NOMO-1 treated with dmso at 0.1 percent for 144 hours (cell line): ENCODE data around the gene PIP5K1C.

Source experiments
- DNase-seq: peaks from one replicate; lab custom pipeline; 2025; ENCODE audit not compliant: unreplicated experiment; lab: John Stamatoyannopoulos, UW

PIP5K1C gene

DNA sequence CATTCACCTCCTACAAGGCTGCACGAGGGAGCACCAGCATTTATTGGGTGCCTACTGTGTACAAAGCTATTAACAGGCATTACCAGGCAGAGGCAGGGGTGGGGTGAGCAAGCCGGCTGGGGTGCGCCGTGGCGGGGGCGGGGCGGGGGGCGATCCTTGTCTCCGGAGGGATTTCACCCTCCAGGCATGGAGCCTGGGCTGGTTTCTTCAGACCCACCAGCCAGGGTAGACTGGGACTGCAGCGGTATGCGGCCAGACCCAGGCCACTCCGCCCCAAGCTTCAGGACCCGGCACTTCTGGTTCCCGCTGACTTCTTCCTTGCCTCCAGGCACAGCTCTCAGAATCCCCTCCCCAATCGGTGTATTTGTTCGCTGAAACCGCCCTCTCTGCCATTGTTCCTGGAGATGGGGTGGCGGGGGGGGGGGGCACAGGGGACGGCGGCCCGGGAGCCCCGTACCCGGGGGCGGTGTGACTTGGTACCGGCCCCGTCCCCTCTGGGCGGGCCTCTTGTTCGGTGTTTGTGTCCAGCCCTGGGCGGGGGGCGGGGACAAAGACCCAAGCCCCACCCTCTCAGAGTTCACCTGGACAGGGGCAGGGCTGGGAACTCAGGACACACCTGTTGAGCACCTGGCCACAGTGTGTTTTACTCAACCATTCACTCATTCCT lies 22.3 kb upstream of the PIP5K1C start:
- DNase-seq = no peak

DNA sequence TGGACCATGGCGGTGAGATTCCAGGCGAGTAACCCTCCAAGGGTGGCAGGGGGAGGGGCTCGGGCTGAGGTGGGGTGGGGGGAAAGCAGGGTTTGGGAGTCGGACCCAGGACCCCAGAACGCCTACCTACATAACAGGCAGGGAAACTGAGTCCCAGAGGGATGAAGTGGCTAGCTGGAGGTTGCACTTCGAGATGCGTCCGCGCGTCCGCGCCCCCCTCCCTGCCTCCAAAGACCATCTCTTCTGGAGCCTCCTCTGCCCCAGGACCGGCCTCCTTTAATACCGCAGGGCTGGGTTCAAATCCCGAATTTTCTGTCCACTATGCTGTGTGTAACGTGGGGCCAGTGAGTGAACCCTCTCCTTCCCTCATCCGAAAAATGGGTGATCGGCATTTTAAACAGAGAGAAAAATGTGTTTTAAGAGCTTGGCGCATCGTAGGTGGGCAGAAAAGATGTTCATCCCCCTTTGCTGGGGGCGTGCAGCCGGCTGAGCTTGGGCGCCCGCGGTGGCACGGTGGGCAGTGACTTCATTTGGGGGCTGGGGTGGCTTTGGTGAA lies 21.7 kb upstream of the PIP5K1C start:
- no peak for DNase-seq

DNA sequence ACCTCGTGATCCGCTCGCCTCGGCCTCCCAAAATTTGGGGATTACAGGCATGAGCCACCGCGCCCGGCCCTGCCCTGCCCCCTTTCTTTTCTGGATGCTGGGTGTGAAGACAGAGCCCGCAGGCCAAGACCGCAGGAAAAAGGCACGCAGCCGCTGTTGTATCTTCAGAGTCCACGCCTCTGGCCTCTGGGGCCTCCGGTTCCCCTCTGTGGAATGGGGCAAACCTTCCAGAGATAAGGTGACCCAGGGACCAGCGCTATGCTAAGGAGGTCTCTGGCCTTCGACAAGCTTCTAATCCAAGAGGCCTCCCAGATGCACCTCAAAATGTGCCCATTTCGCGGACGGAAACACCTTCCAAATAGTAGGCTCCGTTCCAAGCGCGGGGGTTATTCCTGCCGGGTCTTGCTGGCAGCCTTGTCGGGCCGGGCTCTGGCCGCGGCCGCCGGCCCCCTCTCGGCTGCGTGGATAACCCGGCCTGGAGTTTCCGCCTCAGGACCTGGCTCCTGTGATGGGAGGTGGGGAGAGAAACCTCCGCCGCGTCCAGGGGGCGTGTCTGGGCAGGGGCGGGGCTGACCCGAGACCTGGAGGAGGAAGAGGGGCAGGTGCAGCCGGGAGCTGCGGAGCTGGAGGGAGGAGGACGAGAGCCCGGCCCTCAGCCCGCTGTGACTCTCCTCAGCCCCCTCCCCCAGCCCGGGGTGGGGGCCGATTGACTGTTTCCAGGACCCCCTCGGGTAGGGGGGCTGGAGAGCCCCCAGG lies 21.0 kb upstream of the PIP5K1C start:
- peak; percentile 90 for DNase-seq

DNA sequence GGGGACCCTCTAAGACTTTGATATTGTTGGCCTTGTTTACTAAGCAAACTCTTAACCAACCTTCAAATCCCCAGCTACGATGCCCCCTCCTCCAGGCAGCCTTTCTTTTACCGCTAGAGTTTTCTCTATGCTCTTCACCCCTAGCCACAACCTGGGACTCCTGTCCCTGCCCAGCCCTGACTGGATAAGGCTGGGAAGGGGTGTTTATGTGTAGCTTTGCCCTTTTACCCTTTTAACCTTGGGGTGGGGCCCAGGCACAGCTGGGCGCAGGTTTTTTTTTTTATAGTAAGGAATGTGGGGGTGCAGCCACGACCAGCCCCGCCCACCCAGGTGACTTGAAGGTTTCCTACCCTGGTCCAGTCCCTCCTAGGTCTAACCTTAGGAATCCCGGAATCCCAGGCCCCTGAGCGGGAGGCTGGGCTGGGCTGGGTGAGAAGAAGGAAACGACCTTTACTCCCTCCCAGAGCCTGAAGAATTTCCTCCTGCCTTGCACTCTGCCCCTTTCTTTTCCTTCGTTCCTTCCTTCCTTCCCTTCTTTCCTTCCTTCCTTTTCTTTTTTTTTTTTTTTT lies 20.2 kb upstream of the PIP5K1C start:
- DNase-seq = no peak

DNA sequence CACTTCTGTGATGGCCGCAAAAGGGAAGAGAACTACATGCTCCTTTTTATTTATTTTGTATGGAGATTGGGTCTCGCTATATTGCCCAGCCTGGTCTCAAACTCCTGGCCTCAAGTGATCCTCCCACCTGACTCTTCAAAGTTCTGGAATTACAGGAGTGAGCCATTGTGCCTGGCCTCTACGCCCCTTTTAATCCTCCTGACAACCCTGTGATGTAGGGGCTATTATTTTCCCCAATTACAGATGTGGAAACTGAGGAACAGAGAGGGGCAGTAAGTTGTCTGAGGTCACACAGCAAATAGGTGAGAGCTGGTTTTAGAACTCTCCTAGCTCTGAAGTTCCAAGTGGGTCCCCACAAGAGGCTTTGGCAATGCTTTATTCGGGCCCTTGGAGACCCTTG lies 19.6 kb upstream of the PIP5K1C start:
- DNase-seq = no peak

DNA sequence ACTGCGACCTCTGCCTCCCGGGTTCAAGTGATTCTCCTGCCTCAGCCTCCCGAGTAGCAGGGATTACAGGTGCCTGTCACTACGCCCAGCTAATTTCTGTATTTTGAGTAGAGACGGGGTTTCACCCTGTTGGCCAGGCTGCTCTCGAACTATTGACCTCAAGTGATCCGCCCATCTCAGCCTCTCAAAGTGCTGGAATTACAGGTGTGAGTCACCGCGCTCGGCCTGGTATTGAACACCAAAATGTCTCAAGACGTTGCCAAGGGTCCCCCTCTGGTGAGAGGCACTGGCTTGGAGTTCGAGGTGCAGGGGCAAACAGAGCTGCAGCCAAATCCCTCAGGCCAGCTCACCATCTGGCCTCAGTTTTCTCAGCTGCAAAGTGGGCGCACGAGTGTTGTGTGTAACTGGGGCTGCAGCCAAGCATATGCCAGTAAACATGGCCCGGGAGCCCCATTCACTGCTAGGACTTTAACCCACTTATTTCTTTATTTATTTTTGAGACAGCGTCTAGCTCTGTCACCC lies 15.9 kb upstream of the PIP5K1C start:
- no peak for DNase-seq

DNA sequence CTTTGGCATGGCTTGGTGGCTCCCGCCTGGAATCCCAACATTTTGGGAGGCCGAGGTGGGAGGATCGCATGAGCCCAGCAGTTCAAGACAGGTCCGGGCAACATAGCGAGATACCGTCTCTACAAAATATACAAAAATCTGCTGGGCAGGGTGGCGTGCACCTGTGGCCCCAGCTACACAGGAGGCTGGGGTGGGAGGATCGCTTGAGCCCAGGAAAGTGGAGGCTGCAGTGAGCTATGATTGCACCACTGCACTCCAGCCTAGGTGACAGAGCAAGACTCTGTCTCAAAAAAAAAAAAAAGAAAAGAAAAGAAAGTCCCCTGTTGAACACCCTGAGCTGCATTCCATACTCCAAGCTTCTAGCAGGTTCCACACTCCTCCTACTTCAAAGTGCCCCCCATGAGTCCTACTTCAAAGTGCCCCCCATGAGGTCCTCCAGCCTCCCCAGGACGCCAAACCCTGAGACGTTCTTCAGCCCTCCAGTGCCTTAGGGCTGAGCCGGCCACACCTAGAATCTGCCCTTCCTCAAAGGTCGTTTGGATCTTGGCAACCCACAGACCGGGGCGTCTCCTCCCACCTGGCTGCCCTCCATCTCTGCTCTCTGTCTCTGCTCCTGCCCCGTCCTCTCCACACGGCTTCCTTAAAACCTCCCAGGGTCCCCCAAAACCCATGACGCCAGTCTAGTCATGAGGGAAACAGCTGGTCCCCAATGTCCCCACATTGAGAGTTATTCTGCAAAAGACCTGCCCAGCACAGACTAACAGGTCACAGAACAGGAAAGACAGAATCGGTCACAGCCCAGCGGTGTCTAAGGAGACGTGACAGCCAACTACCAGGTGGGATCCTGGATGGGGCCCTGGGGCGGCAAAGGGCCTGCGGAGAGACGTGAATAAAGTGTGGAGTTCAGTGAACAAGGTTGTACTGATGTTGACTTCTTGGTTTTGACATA lies 12.7 kb upstream of the PIP5K1C start:
- DNase-seq = no peak

DNA sequence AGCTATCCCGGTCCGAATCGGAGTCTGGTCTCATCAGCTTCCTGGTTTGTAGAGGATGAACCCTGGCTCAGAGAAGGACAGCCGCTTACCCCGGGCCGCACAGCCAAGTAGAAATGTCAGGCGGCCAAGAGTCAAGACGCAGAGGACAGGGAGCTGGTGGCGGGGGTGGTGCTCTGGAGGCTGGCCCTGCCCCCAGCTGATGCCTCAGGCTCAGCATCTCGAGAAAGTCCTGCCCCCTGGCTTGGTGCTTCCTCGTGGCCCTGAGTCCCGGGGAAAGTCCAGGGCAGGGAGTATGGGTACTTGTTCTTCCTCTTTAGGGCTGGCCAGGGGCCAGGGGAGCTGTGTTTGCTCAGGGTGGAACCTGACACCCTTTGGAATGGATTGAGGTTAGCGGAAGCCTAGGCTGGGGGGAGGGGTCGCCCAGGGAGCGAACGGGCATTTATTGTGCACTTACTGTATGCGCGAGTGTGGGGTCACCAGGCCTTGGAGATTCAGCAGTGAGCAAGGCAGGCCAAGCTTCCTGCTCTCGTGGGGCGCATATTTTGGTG lies 10.1 kb upstream of the PIP5K1C start:
- no peak for DNase-seq

DNA sequence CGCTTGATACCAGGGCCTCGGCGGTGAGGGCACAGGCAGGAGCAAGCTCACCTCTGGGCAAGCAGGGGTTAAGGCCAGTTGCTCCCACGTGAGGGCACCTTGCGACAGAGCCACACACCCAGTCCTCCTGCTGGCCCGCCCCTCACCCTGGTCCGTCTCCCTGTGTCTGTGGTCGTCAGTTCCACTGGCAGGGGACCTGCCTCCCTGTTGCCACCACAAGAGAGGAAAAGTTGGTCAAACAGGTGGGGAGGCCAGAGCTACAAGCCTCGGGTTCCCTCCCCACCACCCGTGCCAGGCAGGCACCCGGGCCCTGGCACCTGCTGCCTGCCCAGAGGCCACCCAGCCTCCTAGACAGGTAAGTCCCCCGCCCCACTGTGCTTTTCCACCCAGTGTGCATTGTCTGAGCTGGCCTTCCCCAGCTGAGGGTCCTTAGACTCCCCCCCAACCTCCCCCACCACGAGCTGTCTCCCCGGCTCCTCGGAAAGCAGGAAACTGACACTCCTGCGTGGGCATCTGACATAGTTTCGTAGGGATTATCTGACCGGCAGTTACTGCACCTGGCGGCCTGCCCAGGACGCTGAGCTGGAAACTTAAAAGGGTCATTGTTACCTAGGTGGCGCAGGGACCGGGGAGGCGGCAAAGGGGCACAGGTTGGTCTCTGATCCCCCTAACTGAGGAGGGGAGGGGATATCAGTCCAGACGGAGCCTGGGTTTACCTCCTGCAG lies 8.1 kb upstream of the PIP5K1C start, which contains the start of gene TJP3:
Gene TJP3 (plus strand): TSS at position 178 of the 725 bp plus-strand sequence. CDS start 20,049 bp downstream, outside the sequence.
- no peak for DNase-seq

DNA sequence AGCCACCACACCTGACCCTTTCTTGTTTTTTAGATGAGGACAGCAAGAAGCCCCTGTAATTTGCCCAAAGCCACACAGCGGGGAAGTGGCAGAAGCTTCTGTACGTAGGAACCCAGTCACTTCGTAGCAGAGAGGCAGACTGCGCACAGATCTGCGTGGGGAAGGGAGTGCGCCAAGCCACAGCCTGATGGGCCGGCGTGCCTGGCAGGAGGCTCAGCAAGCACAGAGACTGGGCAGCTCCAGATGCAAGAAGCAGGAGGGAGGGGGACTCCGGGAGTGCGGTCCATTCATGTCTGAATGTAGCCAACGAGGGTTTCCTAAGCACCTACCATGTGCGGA lies 7.6 kb upstream of the PIP5K1C start:
- DNase-seq = no peak

DNA sequence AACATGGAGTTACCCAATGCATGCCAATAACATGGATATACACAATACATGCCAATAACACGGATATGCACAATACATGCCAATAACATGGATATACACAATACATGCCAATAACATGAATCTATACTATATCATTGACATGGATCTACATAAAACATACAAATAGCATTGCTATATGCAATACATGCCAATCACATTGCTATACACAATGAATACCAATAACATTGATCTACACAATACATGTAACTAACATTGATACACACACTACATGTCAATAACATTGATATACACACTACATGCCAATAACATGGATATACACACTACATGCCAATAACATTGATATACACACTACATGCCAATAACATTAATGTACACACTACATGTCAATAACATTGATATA lies 932 bp upstream of the PIP5K1C start:
- no peak for DNase-seq

DNA sequence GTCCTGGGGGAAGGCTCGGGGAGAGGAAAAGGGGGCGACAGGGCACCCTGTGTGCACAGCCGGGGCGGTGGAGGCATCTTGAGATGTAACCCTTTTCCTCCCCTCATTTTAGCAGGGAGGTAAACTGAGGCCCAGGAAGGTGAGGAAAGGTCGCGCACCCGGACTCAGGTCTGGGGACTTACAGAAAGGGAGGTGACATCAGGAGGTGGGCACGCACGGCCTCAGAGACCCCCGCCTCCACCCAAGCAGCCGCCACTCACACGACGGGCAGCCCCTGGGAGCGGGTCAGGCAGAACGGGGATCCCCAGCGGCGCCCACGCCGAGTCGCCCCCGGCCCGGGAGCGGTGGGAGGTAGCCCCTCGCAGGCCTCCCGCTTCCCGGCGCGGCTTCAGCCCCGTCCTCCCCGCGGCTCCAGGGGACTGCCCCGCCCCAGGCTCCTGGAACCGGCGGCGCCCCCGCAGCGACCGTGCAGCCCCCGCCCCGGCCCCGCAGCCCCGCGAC lies 477 bp downstream of the PIP5K1C start:
- no peak for DNase-seq

DNA sequence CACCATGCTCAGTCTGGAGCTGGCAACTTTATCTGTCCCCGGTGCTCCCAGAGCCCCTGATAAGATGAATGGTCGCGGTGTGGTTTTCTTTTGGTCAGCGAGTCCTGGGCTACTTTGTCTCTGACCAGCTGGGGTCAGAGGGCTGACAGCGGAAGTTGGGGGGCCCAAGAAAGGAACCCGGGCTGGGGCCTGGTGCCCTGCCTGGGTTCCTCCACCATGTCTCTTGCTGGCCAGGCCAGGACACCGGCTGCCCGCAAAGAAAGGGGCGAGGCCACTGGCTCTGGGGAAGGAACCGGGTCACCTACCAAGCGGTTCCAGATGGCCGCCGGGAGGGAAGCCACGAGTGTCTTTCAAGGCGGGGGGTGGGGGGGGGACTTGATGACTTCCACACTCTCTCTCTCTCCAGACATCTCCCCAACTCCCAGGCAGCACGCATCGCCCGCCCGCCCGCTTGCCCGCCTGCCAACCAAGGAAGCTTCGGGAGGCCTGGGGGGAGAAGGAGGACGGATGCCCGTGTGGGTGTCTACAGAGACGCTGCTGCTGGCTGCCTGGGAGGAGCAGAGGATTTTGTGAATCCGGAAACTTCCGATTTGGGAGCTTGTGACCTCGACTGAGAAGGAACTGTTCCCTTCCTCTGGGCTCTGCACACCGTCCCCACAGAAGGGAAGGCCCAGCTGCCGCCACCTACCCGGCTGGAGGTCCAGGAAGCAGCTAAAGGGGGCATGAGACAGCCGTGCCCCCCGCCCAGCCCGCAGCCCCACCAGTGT lies 1.1 kb downstream of the PIP5K1C start:
- DNase-seq = peak; percentile 59

DNA sequence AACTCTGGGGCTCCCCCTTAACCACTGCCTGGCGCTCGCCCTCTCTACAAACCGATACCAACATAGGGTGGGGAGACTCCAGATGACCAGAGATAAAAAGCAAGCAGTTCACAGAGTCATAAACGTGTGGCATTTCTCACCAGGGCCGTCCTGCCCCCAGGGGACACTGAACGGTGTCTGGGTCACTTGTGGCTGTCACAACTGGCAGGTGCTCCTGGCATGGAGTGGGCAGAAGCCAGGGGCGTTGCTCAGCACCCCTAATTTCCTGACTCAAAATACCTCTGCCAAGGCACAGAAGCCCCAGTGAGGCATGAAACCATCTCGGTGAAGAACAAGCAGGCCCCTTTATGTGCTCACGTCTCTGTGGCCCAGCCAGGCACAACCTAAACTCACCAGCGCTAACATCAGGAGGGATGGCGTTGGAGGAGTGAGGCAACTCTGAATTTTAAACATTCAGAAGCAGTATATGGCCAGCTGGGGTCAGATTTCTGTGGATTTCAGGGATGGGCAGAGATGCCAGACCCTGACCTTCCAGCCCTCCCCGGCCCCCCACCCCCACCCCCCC lies 1.8 kb downstream of the PIP5K1C start:
- no peak for DNase-seq

DNA sequence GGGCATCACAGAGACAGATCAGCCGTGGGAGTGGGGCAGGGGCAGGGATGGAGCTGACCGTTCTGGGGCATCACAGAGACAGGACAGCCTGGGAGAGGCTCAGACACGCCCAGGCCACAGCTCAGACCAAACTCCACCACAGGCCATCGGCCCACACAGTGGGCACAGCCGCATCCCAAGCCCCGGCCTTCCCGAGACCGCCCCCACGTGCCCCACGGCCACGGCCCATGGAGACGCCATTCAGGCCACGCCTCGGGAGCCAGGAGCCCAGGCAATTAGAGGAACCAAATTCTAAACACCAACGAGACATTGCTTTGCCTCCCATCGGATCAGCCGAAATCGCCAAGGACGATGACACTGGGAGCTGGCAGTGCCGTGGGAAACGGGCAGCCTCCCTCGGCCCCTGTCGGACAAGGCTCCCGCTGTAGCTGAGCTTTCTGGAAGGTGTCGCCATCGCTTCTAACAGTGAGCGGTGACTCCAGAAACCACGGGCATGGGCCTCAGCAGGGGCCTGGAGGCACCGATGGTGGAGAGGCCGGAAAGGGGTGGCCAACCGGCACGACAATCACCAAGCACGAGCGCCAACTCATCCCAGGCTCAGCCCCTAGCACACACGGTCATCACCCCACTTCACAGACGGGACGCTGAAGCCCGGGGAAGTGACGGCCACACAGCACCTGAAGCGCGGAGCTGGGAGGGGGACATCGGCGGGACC lies 2.4 kb downstream of the PIP5K1C start:
- DNase-seq = no peak

DNA sequence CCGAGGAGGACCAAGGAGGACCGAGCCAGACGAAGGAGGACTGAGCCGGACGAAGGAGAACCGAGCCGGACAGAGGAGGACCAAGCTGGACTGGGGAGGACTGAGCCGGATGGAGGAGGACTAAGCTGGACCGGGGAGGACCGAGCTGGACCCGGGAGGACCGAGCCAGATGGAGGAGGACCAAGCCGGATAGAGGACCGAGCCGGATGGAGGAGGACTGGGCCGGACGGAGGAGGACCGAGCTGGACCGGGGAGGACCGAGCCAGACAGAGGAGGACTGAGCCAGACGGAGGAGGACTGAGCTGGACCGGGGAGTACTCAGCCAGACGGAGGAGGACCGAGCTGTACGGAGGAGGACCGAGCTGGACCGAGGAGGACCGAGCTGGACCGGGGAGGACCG lies 3.2 kb downstream of the PIP5K1C start:
- DNase-seq = no peak

DNA sequence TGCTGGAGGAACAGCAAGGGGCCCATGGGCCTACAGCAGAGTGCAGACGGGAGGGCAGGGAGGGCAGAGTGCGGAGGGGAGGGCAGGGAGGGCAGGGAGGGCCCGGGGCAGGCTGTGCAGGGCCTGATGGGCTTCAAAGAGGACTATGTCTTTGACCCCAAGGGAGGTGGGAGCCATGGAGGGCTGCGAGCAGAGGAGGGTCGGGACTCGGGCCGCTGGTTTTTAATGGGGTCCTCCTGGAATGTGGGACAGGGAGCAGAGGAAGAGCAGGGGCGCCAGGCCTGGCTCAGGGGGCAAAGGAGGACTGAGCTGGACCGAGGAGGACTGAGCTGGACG lies 3.6 kb downstream of the PIP5K1C start:
- DNase-seq = no peak
